Ramos (cell line): ENCODE data around the gene SH3PXD2A.

Experiments
- in situ Hi-C: fragments of 300-500 bp; cut with MboI; formaldehyde crosslinking; loops from one replicate; pipeline ENCODE4 v1.14.3; 2022; ENCODE audit warnings: low sequenced_read_pairs; ENCODE audit not compliant: unreplicated experiment

The SH3PXD2A gene

GRCh38 chr10:103715430-103715829, 139.9 kb downstream of the SH3PXD2A start:
- in situ Hi-C loops = loop anchor here (10.0 to 25.0 kb wide), 2 partner anchors 149 to 897 kb away; no protein-coding TSS in a partner anchor

- in situ Hi-C loops = loop anchor here (10.0 to 25.0 kb wide), 2 partner anchors 150 to 898 kb away; no protein-coding TSS in a partner anchor
These were observed 141.0 kb downstream of the SH3PXD2A start for GRCh38 chr10:103714232-103714891.

GRCh38 chr10:103713676-103714075, 141.7 kb downstream of the SH3PXD2A start:
- in situ Hi-C loops = loop anchor here (10.0 to 25.0 kb wide), 2 partner anchors 151 to 899 kb away; no protein-coding TSS in a partner anchor

GRCh38 chr10:103712898-103713498, 142.4 kb downstream of the SH3PXD2A start:
- in situ Hi-C loops = loop anchor here (10.0 to 25.0 kb wide), 2 partner anchors 152 to 899 kb away; no protein-coding TSS in a partner anchor

- in situ Hi-C loops = loop anchor here (10.0 to 25.0 kb wide), 2 partner anchors 153 to 900 kb away; no protein-coding TSS in a partner anchor
These were observed 143.2 kb downstream of the SH3PXD2A start for GRCh38 chr10:103712146-103712545.

GRCh38 chr10:103711351-103711994, 143.9 kb downstream of the SH3PXD2A start:
- in situ Hi-C loops = loop anchor here (10.0 to 25.0 kb wide), 2 partner anchors 153 to 901 kb away; no protein-coding TSS in a partner anchor

- in situ Hi-C loops = loop anchor here (10.0 to 25.0 kb wide), 2 partner anchors 154 to 902 kb away; no protein-coding TSS in a partner anchor
These were observed 144.9 kb downstream of the SH3PXD2A start for GRCh38 chr10:103710490-103710889.

- in situ Hi-C loops = loop anchor here (25.0 kb wide), 1 partner anchor 903 kb away; no protein-coding TSS in a partner anchor
These were observed 145.9 kb downstream of the SH3PXD2A start for GRCh38 chr10:103709341-103709920.

GRCh38 chr10:103708627-103709288, 146.6 kb downstream of the SH3PXD2A start:
- in situ Hi-C loops = loop anchor here (25.0 kb wide), 1 partner anchor 904 kb away; no protein-coding TSS in a partner anchor

GRCh38 chr10:103707956-103708626, 147.3 kb downstream of the SH3PXD2A start:
- in situ Hi-C loops = loop anchor here (25.0 kb wide), 1 partner anchor 904 kb away; no protein-coding TSS in a partner anchor

- in situ Hi-C loops = loop anchor here (25.0 kb wide), 1 partner anchor 906 kb away; no protein-coding TSS in a partner anchor
These were observed 148.6 kb downstream of the SH3PXD2A start for GRCh38 chr10:103706762-103707161.

GRCh38 chr10:103706047-103706446, 149.3 kb downstream of the SH3PXD2A start:
- in situ Hi-C loops = loop anchor here (25.0 kb wide), 1 partner anchor 906 kb away; no protein-coding TSS in a partner anchor

- in situ Hi-C loops = loop anchor here (25.0 kb wide), 1 partner anchor 908 kb away; no protein-coding TSS in a partner anchor
These were observed 151.1 kb downstream of the SH3PXD2A start for GRCh38 chr10:103703941-103704919.

GRCh38 chr10:103701380-103702222, 153.8 kb downstream of the SH3PXD2A start:
- in situ Hi-C loops = loop anchor here (25.0 kb wide), 1 partner anchor 911 kb away; no protein-coding TSS in a partner anchor

- in situ Hi-C loops = loop anchor here (25.0 kb wide), 1 partner anchor 912 kb away; no protein-coding TSS in a partner anchor
These were observed 155.0 kb downstream of the SH3PXD2A start for GRCh38 chr10:103700436-103700715.

- in situ Hi-C loops = loop anchor here (25.0 kb wide), 1 partner anchor 912 kb away; no protein-coding TSS in a partner anchor
These were observed 155.6 kb downstream of the SH3PXD2A start for GRCh38 chr10:103699611-103700435.
